Activated CD4-positive, alpha-beta T cell treated with anti-CD3 and anti-CD28 coated beads, Interleukin-2, amount 10 ng/mL, durations not matched to agents 24 days and 14 days (primary cell): Measurements from ENCODE around the gene DMBT1. TPM values are rescaled to one million over a fixed set of nuclear protein-coding genes. Genes with fewer than 3 reads are reported as not detected.
"Not testable (repeated sequence)": the region's sequence is repeated elsewhere in the genome, so short reads cannot be mapped to it uniquely, and the experiment has no call there.

Experiments used
- DNase-seq: peaks from one replicate; pipeline ENCODE4 v3.0.0; 2022
- H3K27ac Mint-ChIP-seq: one replicate; pipeline ENCODE4 v1.8.0; 2022; ENCODE audit warnings: mild to moderate bottlenecking, mixed read lengths
- H3K27me3 Mint-ChIP-seq: one replicate; pipeline ENCODE4 v1.8.0; 2022; ENCODE audit warnings: mixed read lengths
- H3K36me3 Mint-ChIP-seq: one replicate; pipeline ENCODE4 v1.8.0; 2022; ENCODE audit warnings: low read depth, mild to moderate bottlenecking, mixed read lengths
- H3K4me1 Mint-ChIP-seq: one replicate; pipeline ENCODE4 v1.8.0; 2021; ENCODE audit warnings: mixed read lengths
- H3K4me3 Mint-ChIP-seq: one replicate; pipeline ENCODE4 v1.8.0; 2022; ENCODE audit warnings: mild to moderate bottlenecking, moderate library complexity, mixed read lengths
- H3K9me3 Mint-ChIP-seq: one replicate; pipeline ENCODE4 v1.8.0; 2021; ENCODE audit warnings: mixed read lengths
- intact Hi-C: fragments of 100-400 bp; cut with micrococcal nuclease; formaldehyde crosslinking; loops from one replicate; pipeline ENCODE4 v1.15.1; 2023
- total RNA-seq: library from RNA; stranded (reverse); gene quantifications from 2 replicates; pipeline ENCODE4 v1.2.3, GENCODE V29; 2022

Gene DMBT1
- total RNA-seq, 1 donor from 2014 or later, result not detected

- no peaks in the 10 kb centered on the region for H3K9me3 Mint-ChIP-seq
- intact Hi-C loops, result no loop called here
- no peak overlapping the region for H3K4me3 Mint-ChIP-seq
- no peaks in the 10 kb centered on the region for H3K4me1 Mint-ChIP-seq
- no peak for DNase-seq
- H3K27ac Mint-ChIP-seq, result no peak overlapping the region
- H3K36me3 Mint-ChIP-seq, result no peaks in the 10 kb centered on the region
- H3K27me3 Mint-ChIP-seq, result peaks cover 1% of the 10 kb centered on the region
Observed at GRCh38 chr10:122575776-122576175, 15.2 kb downstream of the DMBT1 start.

GRCh38 chr10:122576291-122576690 lies 15.7 kb downstream of the DMBT1 start:
- intact Hi-C loops, result no loop called here
- H3K4me3 Mint-ChIP-seq, result no peak overlapping the region
- no peak overlapping the region for H3K27ac Mint-ChIP-seq
- DNase-seq, result no peak
- H3K9me3 Mint-ChIP-seq, result no peaks in the 10 kb centered on the region
- no peaks in the 10 kb centered on the region for H3K36me3 Mint-ChIP-seq
- peaks cover 1% of the 10 kb centered on the region for H3K27me3 Mint-ChIP-seq
- no peaks in the 10 kb centered on the region for H3K4me1 Mint-ChIP-seq

- no peaks in the 10 kb centered on the region for H3K27me3 Mint-ChIP-seq
- H3K36me3 Mint-ChIP-seq, result no peaks in the 10 kb centered on the region
- no peak for DNase-seq
- no peak overlapping the region for H3K27ac Mint-ChIP-seq
- H3K9me3 Mint-ChIP-seq, result no peaks in the 10 kb centered on the region
- intact Hi-C loops, result no loop called here
- H3K4me3 Mint-ChIP-seq, result no peak overlapping the region
- no peaks in the 10 kb centered on the region for H3K4me1 Mint-ChIP-seq
Observed at GRCh38 chr10:122577311-122577885, 16.8 kb downstream of the DMBT1 start.

GRCh38 chr10:122586070-122586469 lies 25.5 kb downstream of the DMBT1 start:
- H3K9me3 Mint-ChIP-seq, H3K4me1 Mint-ChIP-seq, H3K27ac Mint-ChIP-seq, H3K36me3 Mint-ChIP-seq, H3K4me3 Mint-ChIP-seq, intact Hi-C loops, H3K27me3 Mint-ChIP-seq, DNase-seq: not testable (repeated sequence)

GRCh38 chr10:122587098-122587760 lies 26.7 kb downstream of the DMBT1 start:
- intact Hi-C loops, result no loop called here

GRCh38 chr10:122588381-122588780 lies 27.8 kb downstream of the DMBT1 start:
- Mint-ChIP-seq H3K27me3 (peaks cover 2% of the 10 kb centered on the region), H3K4me1 (no peaks in the 10 kb centered on the region), H3K27ac (no peak overlapping the region), H3K4me3 (no peak overlapping the region), H3K9me3 (no peaks in the 10 kb centered on the region), H3K36me3 (no peaks in the 10 kb centered on the region)
- intact Hi-C loops, result no loop called here
- no peak for DNase-seq

More at GRCh38 chr10:122587098-122587760, 26.7 kb downstream of the DMBT1 start:
- no peak for DNase-seq
- Mint-ChIP-seq H3K4me3 (no peak overlapping the region), H3K27me3 (peaks cover 2% of the 10 kb centered on the region), H3K9me3 (no peaks in the 10 kb centered on the region), H3K36me3 (no peaks in the 10 kb centered on the region), H3K27ac (no peak overlapping the region), H3K4me1 (no peaks in the 10 kb centered on the region)

GRCh38 chr10:122590153-122590552 lies 29.6 kb downstream of the DMBT1 start:
- no peak overlapping the region for H3K4me3 Mint-ChIP-seq
- H3K4me1 Mint-ChIP-seq, result no peaks in the 10 kb centered on the region
- H3K36me3 Mint-ChIP-seq, result no peaks in the 10 kb centered on the region
- no peak for DNase-seq
- H3K9me3 Mint-ChIP-seq, result no peaks in the 10 kb centered on the region
- H3K27me3 Mint-ChIP-seq, result peaks cover 2% of the 10 kb centered on the region
- H3K27ac Mint-ChIP-seq, result no peak overlapping the region
- intact Hi-C loops, result no loop called here

GRCh38 chr10:122591736-122592135 lies 31.2 kb downstream of the DMBT1 start:
- intact Hi-C loops, result no loop called here
- Mint-ChIP-seq H3K36me3 (no peaks in the 10 kb centered on the region), H3K4me3 (no peak overlapping the region), H3K27ac (no peak overlapping the region), H3K9me3 (no peaks in the 10 kb centered on the region), H3K27me3 (peaks cover 2% of the 10 kb centered on the region), H3K4me1 (no peaks in the 10 kb centered on the region)
- DNase-seq, result no peak

- Mint-ChIP-seq H3K27me3 (peaks cover 2% of the 10 kb centered on the region), H3K9me3 (no peaks in the 10 kb centered on the region), H3K4me3 (no peak overlapping the region)
Observed at GRCh38 chr10:122592161-122592560, 31.6 kb downstream of the DMBT1 start.

GRCh38 chr10:122617476-122618270 lies 57.1 kb downstream of the DMBT1 start:
- no peak for DNase-seq
- no peaks in the 10 kb centered on the region for H3K9me3 Mint-ChIP-seq
- H3K27ac Mint-ChIP-seq, result no peak overlapping the region
- no peaks in the 10 kb centered on the region for H3K36me3 Mint-ChIP-seq
- no peaks in the 10 kb centered on the region for H3K4me1 Mint-ChIP-seq
- intact Hi-C loops, result no loop called here
- no peak overlapping the region for H3K4me3 Mint-ChIP-seq
- no peaks in the 10 kb centered on the region for H3K27me3 Mint-ChIP-seq

More at GRCh38 chr10:122592161-122592560, 31.6 kb downstream of the DMBT1 start:
- Mint-ChIP-seq H3K27ac (no peak overlapping the region), H3K36me3 (no peaks in the 10 kb centered on the region), H3K4me1 (no peaks in the 10 kb centered on the region)
- intact Hi-C loops, result no loop called here
- DNase-seq, result no peak

GRCh38 chr10:122618461-122619165 lies 58.1 kb downstream of the DMBT1 start:
- H3K36me3 Mint-ChIP-seq, result no peaks in the 10 kb centered on the region
- intact Hi-C loops, result no loop called here
- H3K27ac Mint-ChIP-seq, result no peak overlapping the region
- H3K27me3 Mint-ChIP-seq, result no peaks in the 10 kb centered on the region
- no peaks in the 10 kb centered on the region for H3K4me1 Mint-ChIP-seq
- no peak overlapping the region for H3K4me3 Mint-ChIP-seq
- no peaks in the 10 kb centered on the region for H3K9me3 Mint-ChIP-seq
- DNase-seq, result no peak

- DNase-seq, H3K36me3 Mint-ChIP-seq, H3K9me3 Mint-ChIP-seq, intact Hi-C loops, H3K4me1 Mint-ChIP-seq, H3K27ac Mint-ChIP-seq, H3K27me3 Mint-ChIP-seq, H3K4me3 Mint-ChIP-seq: not testable (repeated sequence)
Observed at GRCh38 chr10:122620961-122621360, 60.4 kb downstream of the DMBT1 start.

GRCh38 chr10:122624546-122624945 lies 64.0 kb downstream of the DMBT1 start:
- Mint-ChIP-seq H3K27ac (no peak overlapping the region), H3K4me1 (no peaks in the 10 kb centered on the region), H3K4me3 (no peak overlapping the region), H3K27me3 (no peaks in the 10 kb centered on the region), H3K9me3 (no peaks in the 10 kb centered on the region), H3K36me3 (no peaks in the 10 kb centered on the region)
- DNase-seq, result no peak
- intact Hi-C loops, result no loop called here

GRCh38 chr10:122630526-122630925 lies 70.0 kb downstream of the DMBT1 start:
- H3K9me3 Mint-ChIP-seq, result no peaks in the 10 kb centered on the region

More at GRCh38 chr10:122630526-122630925, 70.0 kb downstream of the DMBT1 start:
- H3K27me3 Mint-ChIP-seq, result no peaks in the 10 kb centered on the region
- no peak overlapping the region for H3K27ac Mint-ChIP-seq
- intact Hi-C loops, result no loop called here
- no peaks in the 10 kb centered on the region for H3K36me3 Mint-ChIP-seq
- H3K4me1 Mint-ChIP-seq, result no peaks in the 10 kb centered on the region
- H3K4me3 Mint-ChIP-seq, result no peak overlapping the region
- no peak for DNase-seq
